LNCAP (cell line): Measurements from ENCODE around the gene FAT1.

Experiments
- CTCF ChIP-seq: fragments of 450-650 bp; IDR thresholded peaks from 2 replicates; pipeline ENCODE4 v1.5.1; 2017; ENCODE audit warnings: mild to moderate bottlenecking

FAT1 gene

GRCh38 chr4:186699298-186699697 lies 24.4 kb downstream of the FAT1 start:
- no peak for TF ChIP-seq CTCF

- TF ChIP-seq CTCF: no peak
Measured at GRCh38 chr4:186698525-186698924, 25.1 kb downstream of the FAT1 start.

- TF ChIP-seq CTCF: no peak
Measured at GRCh38 chr4:186698028-186698427, 25.6 kb downstream of the FAT1 start.

GRCh38 chr4:186695392-186695791 lies 28.3 kb downstream of the FAT1 start:
- no peak for TF ChIP-seq CTCF

DNA sequence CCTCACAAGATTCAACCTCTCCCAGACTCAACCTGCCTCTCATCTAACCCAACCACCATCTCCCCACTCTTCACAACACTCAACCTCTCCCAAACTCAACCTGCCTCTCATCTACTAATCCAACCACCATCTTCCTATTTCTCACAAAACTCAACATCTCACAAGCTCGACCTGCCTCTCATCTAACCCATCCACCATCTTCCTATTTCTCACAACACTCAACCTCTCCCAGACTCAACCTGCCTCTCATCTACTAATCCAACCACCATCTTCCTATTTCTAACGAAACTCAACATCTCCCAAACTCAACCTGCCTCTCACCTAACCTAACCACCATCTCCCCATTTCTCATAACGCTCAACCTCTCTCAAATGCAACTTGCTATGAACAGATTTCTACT lies 29.8 kb downstream of the FAT1 start:
- no peak for TF ChIP-seq CTCF

DNA sequence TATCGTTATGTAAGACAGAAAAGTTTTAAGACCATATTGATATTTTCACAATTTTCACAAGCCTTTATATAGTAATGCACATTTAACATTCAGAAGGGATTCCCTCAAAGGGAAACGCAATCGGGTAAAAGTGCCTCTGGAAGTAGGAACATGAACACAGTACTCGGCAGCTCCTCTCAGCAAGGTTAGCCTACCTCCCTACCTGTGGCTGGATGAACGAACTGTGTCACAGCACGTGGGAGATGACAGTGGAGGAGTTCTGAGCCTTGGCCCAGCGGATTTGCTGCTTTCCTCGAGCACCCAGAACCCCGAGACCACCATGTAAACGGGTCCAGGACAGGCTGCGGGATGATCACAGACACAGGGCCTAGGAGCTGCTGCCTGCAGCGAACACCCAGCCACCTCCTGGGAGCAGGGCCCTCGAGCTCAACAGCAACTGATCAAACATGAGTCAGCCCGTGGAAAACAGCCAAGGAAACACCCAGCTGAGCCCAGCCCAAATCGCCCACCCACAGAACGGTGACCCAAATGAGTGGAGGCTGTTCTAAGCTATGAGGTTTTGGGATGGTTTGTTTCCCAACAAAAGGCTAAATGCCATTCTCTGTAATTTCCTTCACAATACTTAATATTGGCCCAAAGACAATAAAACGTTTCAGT lies 30.4 kb downstream of the FAT1 start:
- TF ChIP-seq CTCF: no peak

DNA sequence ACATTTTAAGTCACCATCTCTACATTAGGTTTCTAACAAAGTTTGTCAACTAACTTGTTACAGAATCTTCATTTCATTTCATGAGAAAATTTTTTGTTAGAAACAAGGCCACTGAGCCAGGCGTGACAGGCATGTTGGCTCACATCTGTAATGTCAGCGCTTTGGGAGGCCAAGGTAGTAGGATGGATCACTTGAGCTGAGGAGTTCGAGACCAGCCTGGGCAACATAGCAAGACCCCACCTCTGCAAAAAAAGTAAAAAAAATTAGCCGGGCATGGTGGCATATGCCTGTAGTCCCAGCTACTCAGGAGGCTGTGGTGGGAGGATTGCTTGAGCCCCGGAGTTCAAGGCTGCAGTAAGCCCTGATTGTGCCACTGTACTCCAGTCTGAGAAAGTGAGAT lies 32.3 kb downstream of the FAT1 start:
- no peak for TF ChIP-seq CTCF

GRCh38 chr4:186689476-186689875 lies 34.2 kb downstream of the FAT1 start:
- TF ChIP-seq CTCF: no peak
